ENCODE results near the gene SNCAIP.

- TF ChIP-seq EZH2 (IDR thresholded peaks at IDR 0.05; ENCODE audit: insufficient read depth, poor library complexity, severe bottlenecking): no peak
- TF ChIP-seq EZH2phosphoT487 (IDR thresholded peaks at IDR 0.05; ENCODE audit: insufficient read depth, low read depth): no peak
Measured at GRCh38 chr5:122468351-122469116, 156.5 kb downstream of the SNCAIP start.

Measured in GM23248 (cell line).